Measurements from ENCODE around the gene IKZF4.

The IKZF4 gene

DNA sequence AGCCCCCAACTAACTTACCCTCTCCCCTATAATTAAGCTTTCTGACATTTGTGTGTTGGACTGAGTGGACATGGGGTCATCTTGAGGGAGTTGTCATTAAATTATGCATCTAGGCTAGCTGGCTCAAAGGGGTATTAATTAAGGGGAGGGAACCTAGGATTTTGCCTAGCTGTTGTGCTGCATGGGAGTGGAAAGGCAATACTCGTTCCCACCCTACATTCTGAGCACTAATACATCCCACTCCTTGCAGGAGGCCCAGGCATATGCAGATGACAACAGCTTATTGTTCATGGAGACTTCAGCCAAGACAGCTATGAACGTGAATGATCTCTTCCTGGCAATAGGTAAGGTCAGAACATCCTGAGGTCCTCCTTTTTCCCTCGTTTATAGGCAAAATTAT, 29.7 kb upstream of the IKZF4 start:
- peaks cover 9% of the 10 kb centered on the region; the same call in 1 of the 2 replicates for H3F3A ChIP-seq (ENCODE audit: insufficient read depth)
- no peaks in the 10 kb centered on the region for H4K20me1 ChIP-seq (ENCODE audit: low read depth, low read length)
- H3K9me3 ChIP-seq (ENCODE audit: insufficient read depth, low read length), result no peaks in the 10 kb centered on the region
- no peak for TF ChIP-seq EZH2phosphoT487 (conservative IDR thresholded peaks at IDR 0.05; ENCODE audit: low read length)
- TF ChIP-seq, protein P1, sequence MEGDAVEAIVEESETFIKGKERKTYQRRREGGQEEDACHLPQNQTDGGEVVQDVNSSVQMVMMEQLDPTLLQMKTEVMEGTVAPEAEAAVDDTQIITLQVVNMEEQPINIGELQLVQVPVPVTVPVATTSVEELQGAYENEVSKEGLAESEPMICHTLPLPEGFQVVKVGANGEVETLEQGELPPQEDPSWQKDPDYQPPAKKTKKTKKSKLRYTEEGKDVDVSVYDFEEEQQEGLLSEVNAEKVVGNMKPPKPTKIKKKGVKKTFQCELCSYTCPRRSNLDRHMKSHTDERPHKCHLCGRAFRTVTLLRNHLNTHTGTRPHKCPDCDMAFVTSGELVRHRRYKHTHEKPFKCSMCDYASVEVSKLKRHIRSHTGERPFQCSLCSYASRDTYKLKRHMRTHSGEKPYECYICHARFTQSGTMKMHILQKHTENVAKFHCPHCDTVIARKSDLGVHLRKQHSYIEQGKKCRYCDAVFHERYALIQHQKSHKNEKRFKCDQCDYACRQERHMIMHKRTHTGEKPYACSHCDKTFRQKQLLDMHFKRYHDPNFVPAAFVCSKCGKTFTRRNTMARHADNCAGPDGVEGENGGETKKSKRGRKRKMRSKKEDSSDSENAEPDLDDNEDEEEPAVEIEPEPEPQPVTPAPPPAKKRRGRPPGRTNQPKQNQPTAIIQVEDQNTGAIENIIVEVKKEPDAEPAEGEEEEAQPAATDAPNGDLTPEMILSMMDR (IDR thresholded peaks at IDR 0.05; ENCODE audit: insufficient read depth, low read length, poor library complexity, severe bottlenecking), result no peak
- H3K36me3 ChIP-seq (ENCODE audit: low read length), result 0 out of 2 replicates have a peak, but pooled peaks cover 3% of the 10 kb centered on the region
- H2AFZ ChIP-seq (ENCODE audit: low read depth, low read length, severe bottlenecking), result no peak overlapping the region
- no peak overlapping the region for H3K4me3 ChIP-seq (ENCODE audit: insufficient read depth, low read length, poor library complexity, severe bottlenecking)
- H3K79me2 ChIP-seq (ENCODE audit: insufficient read depth, low read length), result no peaks in the 10 kb centered on the region
- no peaks in the 10 kb centered on the region for H3K27me3 ChIP-seq (ENCODE audit: low read length)
- H3K9me2 ChIP-seq (replicated peaks; ENCODE audit: insufficient read depth, low read length), result no peaks in the 10 kb centered on the region
- H3K9ac ChIP-seq (ENCODE audit: low read length), result no peak overlapping the region
- H3K27ac ChIP-seq (ENCODE audit: low read depth, low read length), result no peak overlapping the region
- H3K4me2 ChIP-seq (ENCODE audit: low read depth, low read length, poor library complexity, severe bottlenecking), result no peak overlapping the region

DNA sequence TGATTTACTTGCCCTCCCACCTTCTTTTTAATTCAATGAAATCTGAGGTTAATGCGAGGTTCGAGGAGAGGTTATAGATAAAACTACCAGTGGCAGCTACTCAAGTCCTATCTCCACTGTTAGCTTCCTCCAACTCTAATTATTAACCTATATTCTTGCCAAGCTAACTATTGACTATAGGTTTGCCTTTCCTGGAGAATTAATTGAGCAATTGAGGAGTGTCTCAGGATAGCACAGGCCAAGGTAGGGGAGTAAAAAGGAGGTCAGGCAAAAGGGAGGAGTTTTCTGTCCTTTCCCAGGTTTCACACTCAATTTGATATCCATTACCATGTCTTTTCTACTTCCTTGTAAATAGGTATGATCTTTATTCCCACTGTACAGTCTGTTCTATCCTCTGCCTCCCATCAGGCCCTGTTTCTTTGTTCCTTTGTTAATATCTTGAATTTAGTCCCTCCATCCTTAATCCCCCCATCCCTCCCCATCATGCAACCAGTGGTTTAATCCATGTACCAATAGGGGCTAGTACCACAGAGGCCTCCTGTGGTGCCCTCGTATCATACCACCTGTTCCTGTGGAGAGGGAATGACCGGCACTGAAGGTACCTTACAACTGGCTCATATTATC, 27.5 kb upstream of the IKZF4 start:
- Histone ChIP-seq H2AFZ (ENCODE audit: low read depth, low read length, severe bottlenecking) (no peak overlapping the region), H3K4me2 (ENCODE audit: low read depth, low read length, poor library complexity, severe bottlenecking) (no peak overlapping the region), H3K9me2 (replicated peaks; ENCODE audit: insufficient read depth, low read length) (no peaks in the 10 kb centered on the region), H3K79me2 (ENCODE audit: insufficient read depth, low read length) (no peaks in the 10 kb centered on the region), H3K4me3 (ENCODE audit: insufficient read depth, low read length, poor library complexity, severe bottlenecking) (no peak overlapping the region), H3K27ac (ENCODE audit: low read depth, low read length) (no peak overlapping the region), H3K36me3 (ENCODE audit: low read length) (0 out of 2 replicates have a peak, but pooled peaks cover 3% of the 10 kb centered on the region), H3K9ac (ENCODE audit: low read length) (no peak overlapping the region), H3K9me3 (ENCODE audit: insufficient read depth, low read length) (no peaks in the 10 kb centered on the region), H4K20me1 (ENCODE audit: low read depth, low read length) (no peaks in the 10 kb centered on the region), H3K27me3 (ENCODE audit: low read length) (no peaks in the 10 kb centered on the region), H3F3A (ENCODE audit: insufficient read depth) (peaks cover 9% of the 10 kb centered on the region; the same call in 1 of the 2 replicates)
- TF ChIP-seq, protein P1 (IDR thresholded peaks at IDR 0.05; ENCODE audit: insufficient read depth, low read length, poor library complexity, severe bottlenecking), result no peak
- TF ChIP-seq EZH2phosphoT487 (conservative IDR thresholded peaks at IDR 0.05; ENCODE audit: low read length), result no peak

DNA sequence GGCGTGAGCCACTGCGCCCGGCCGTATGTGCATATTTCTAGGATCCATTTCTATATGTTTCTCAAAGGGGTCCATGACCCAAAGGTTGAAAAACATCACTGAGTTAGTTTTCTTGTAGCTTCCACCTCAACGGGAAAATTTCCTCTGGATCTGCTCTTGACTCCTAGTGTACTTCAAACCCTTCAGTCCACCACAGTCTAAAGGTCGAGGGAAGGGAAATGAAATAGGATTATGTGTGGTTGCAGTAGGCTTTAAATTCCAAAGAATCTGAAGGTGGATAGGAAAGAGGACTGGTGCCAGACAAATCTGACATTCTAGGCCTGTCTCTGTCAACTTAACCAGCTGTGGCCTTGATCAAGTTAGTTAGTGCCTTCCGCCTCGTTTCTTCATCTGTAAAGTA, 25.5 kb upstream of the IKZF4 start:
- Histone ChIP-seq H3K27ac (ENCODE audit: low read depth, low read length) (no peak overlapping the region), H3K9ac (ENCODE audit: low read length) (no peak overlapping the region), H3K4me3 (ENCODE audit: insufficient read depth, low read length, poor library complexity, severe bottlenecking) (no peak overlapping the region), H2AFZ (ENCODE audit: low read depth, low read length, severe bottlenecking) (no peak overlapping the region), H3K36me3 (ENCODE audit: low read length) (0 out of 2 replicates have a peak, but pooled peaks cover 3% of the 10 kb centered on the region), H3K9me3 (ENCODE audit: insufficient read depth, low read length) (no peaks in the 10 kb centered on the region), H3K79me2 (ENCODE audit: insufficient read depth, low read length) (no peaks in the 10 kb centered on the region), H3F3A (ENCODE audit: insufficient read depth) (peaks cover 9% of the 10 kb centered on the region; the same call in 1 of the 2 replicates), H3K9me2 (replicated peaks; ENCODE audit: insufficient read depth, low read length) (no peaks in the 10 kb centered on the region), H3K27me3 (ENCODE audit: low read length) (no peaks in the 10 kb centered on the region), H4K20me1 (ENCODE audit: low read depth, low read length) (no peaks in the 10 kb centered on the region), H3K4me2 (ENCODE audit: low read depth, low read length, poor library complexity, severe bottlenecking) (no peak overlapping the region)
- TF ChIP-seq, protein P1 (IDR thresholded peaks at IDR 0.05; ENCODE audit: insufficient read depth, low read length, poor library complexity, severe bottlenecking), result no peak
- TF ChIP-seq EZH2phosphoT487 (conservative IDR thresholded peaks at IDR 0.05; ENCODE audit: low read length), result no peak

Measured in SU-DHL-6 (cell line).